Measurements from ENCODE around the gene ZBTB43.

Gene ZBTB43

GRCh38 chr9:126830827-126831226 lies 26.0 kb downstream of the ZBTB43 start:
- DNase-seq (ENCODE audit: extremely low read depth, low read depth): no peak

DNA sequence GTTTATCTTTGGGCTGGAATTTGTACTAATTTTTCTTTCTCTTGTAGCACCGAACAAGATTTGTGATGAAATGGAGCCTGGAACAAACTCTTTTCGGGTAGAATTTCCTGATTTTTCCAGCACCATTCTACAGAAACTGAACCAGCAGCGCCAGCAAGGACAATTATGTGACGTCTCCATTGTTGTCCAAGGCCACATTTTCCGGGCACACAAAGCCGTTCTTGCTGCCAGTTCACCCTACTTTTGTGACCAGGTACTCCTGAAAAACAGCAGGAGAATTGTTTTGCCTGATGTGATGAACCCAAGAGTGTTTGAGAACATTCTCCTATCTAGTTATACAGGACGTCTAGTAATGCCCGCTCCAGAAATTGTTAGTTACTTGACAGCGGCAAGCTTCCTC lies 27.6 kb downstream of the ZBTB43 start:
- DNase-seq (ENCODE audit: extremely low read depth, low read depth): no peak
- TF ChIP-seq, protein P1, sequence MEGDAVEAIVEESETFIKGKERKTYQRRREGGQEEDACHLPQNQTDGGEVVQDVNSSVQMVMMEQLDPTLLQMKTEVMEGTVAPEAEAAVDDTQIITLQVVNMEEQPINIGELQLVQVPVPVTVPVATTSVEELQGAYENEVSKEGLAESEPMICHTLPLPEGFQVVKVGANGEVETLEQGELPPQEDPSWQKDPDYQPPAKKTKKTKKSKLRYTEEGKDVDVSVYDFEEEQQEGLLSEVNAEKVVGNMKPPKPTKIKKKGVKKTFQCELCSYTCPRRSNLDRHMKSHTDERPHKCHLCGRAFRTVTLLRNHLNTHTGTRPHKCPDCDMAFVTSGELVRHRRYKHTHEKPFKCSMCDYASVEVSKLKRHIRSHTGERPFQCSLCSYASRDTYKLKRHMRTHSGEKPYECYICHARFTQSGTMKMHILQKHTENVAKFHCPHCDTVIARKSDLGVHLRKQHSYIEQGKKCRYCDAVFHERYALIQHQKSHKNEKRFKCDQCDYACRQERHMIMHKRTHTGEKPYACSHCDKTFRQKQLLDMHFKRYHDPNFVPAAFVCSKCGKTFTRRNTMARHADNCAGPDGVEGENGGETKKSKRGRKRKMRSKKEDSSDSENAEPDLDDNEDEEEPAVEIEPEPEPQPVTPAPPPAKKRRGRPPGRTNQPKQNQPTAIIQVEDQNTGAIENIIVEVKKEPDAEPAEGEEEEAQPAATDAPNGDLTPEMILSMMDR (IDR thresholded peaks at IDR 0.05; ENCODE audit: low read depth, low read length): no peak

More at GRCh38 chr9:126830827-126831226, 26.0 kb downstream of the ZBTB43 start:
- TF ChIP-seq, protein P1 (IDR thresholded peaks at IDR 0.05; ENCODE audit: low read depth, low read length): no peak

- DNase-seq (ENCODE audit: extremely low read depth, low read depth): no peak
- TF ChIP-seq, protein P1 (IDR thresholded peaks at IDR 0.05; ENCODE audit: low read depth, low read length): no peak
Observed at GRCh38 chr9:126833020-126833419, 28.2 kb downstream of the ZBTB43 start.

DNA sequence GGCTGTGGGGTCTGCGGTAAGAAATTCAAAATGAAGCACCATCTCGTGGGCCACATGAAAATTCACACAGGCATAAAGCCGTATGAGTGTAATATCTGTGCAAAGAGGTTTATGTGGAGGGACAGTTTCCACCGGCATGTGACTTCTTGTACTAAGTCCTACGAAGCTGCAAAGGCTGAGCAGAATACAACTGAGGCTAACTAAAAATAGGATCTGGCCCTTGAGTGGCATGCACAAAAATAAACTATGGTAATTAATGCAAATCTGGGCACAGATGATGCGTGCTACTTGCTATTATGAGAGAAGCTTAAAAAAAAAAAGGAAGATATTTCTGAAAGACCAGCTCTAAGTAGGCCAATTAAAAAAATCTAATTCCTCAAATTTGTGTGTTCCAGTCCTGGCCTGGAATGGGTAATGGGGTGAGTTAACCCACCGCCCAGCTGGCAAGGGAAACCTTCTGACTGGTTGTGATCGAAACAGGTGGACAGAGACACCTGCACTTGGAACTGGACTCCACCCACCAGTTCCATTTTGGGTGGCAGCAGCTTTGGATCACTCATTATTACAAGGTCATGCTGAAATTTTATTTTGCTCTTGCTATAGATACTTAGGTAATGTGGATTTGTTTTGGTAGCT lies 29.0 kb downstream of the ZBTB43 start:
- DNase-seq (ENCODE audit: extremely low read depth, low read depth): no peak
- TF ChIP-seq, protein P1 (IDR thresholded peaks at IDR 0.05; ENCODE audit: low read depth, low read length): no peak

DNA sequence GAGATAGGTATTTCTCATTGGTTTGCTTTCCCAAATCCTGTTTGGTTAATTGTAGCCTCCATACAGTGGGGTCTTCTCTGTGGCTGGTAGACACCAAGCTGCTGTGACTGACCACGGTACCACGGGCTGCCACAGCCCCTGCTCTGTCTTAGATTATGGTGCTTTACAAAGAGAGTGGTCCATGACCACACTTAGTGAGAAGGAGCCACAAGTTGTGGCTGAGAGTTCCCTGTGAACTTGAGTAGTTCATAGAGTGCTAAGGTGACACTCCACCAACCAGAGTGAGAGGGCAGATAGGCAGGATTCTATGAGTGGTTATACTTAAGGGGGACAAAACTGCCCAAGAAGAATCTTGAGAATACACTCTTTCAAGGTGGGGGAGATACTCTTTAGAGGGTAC lies 29.8 kb downstream of the ZBTB43 start:
- DNase-seq (ENCODE audit: extremely low read depth, low read depth): no peak
- TF ChIP-seq, protein P1 (IDR thresholded peaks at IDR 0.05; ENCODE audit: low read depth, low read length): no peak

DNA sequence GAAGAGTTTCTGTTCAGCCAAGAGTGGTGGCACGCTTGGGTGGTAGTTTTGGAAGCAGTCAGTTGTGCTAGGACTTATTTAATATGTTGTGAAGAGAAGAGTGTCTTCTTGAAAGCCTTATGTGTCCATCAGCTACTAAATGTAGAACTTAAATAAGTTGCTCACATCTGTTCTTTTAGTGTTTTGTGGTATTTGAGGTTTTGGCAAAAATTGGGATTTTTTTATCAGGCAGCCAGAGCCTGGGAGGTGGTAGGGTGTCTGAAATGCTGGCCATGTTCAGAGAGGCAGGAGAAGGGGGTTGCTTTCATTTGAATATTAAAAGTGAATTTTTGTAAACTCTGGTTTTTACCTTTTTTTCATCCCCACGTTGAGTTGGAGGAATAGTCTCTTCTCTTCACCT lies 31.4 kb downstream of the ZBTB43 start:
- TF ChIP-seq, protein P1 (IDR thresholded peaks at IDR 0.05; ENCODE audit: low read depth, low read length): no peak

DNA sequence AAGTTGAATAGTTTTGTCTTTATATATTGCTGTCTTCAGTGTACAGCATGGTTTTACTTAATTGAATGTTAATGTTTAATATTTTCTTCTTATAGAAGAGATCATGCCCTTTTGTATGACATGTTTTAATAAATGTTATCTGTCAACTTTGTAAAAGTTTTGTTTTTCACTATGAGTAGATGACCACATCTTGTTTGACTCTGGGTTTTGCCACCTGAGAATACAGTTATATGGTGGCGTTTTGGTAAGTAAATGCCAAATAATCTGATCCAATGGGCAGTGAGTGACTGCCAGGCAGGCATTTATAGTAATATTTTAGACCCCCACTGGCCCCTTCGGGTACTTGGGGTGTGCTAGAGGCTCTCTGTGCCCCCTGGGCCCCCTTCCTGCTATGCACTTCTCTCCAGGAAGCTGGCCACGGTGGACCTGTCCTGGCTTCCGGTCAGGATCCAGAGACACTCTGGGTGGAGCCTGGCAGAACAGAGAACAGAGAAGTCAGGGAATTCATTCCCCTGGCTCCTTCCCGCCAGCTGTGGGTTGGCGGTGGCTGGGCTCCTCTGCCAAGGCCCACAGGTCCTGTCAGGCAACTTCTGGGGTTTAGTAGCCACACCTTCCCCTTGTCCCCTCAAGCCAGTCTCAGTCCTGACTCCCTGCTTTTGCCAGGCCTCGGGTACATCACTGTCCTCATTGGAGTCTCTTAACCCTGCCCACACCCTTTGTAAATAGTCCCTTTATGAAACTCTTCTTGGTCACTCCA lies 33.4 kb downstream of the ZBTB43 start:
- no peak for DNase-seq (ENCODE audit: extremely low read depth, low read depth)
- TF ChIP-seq, protein P1 (IDR thresholded peaks at IDR 0.05; ENCODE audit: low read depth, low read length): no peak

More for the DNA sequence above, 31.4 kb downstream of the ZBTB43 start:
- DNase-seq (ENCODE audit: extremely low read depth, low read depth): no peak

All from AG09319 (cell line).